Fibroblast of peridontal ligament (primary cell): Measurements from ENCODE around the gene CBR3.

Source experiments
- DNase-seq: peaks from one replicate; pipeline ENCODE4 v3.0.0-alpha.2; 2010; ENCODE audit errors: extremely low read depth

CBR3 gene

GRCh38 chr21:36155603-36156338 lies 20.9 kb downstream of the CBR3 start:
- DNase-seq, result no peak

GRCh38 chr21:36156339-36156814 lies 21.5 kb downstream of the CBR3 start:
- peak; percentile 99 for DNase-seq

- no peak for DNase-seq
Observed at GRCh38 chr21:36156815-36157670, 22.2 kb downstream of the CBR3 start, which contains the start of gene DOP1B. DOP1B (plus strand) TSS chr21:36156824; CDS start chr21:36164734, 7,910 bp downstream.

GRCh38 chr21:36159356-36159921 lies 24.6 kb downstream of the CBR3 start:
- no peak for DNase-seq

GRCh38 chr21:36160850-36161178 lies 25.9 kb downstream of the CBR3 start:
- DNase-seq, result no peak

- DNase-seq, result no peak
Observed at GRCh38 chr21:36162631-36163030, 27.8 kb downstream of the CBR3 start.

- DNase-seq, result no peak
Observed at GRCh38 chr21:36163750-36164741, 29.2 kb downstream of the CBR3 start.

GRCh38 chr21:36165356-36165755 lies 30.5 kb downstream of the CBR3 start:
- DNase-seq, result no peak

- no peak for DNase-seq
Observed at GRCh38 chr21:36166705-36167104, 31.8 kb downstream of the CBR3 start.

GRCh38 chr21:36167541-36167940 lies 32.7 kb downstream of the CBR3 start:
- no peak for DNase-seq

- DNase-seq, result no peak
Observed at GRCh38 chr21:36169470-36170128, 34.7 kb downstream of the CBR3 start.

- DNase-seq, result no peak
Observed at GRCh38 chr21:36170823-36171222, 35.9 kb downstream of the CBR3 start.

- DNase-seq, result no peak
Observed at GRCh38 chr21:36171336-36171735, 36.5 kb downstream of the CBR3 start.

GRCh38 chr21:36171741-36172331 lies 37.0 kb downstream of the CBR3 start:
- no peak for DNase-seq

GRCh38 chr21:36174780-36175179 lies 39.9 kb downstream of the CBR3 start:
- DNase-seq, result no peak

- DNase-seq, result no peak
Observed at GRCh38 chr21:36175771-36176565, 41.1 kb downstream of the CBR3 start.

GRCh38 chr21:36178349-36178748 lies 43.5 kb downstream of the CBR3 start:
- no peak for DNase-seq

- no peak for DNase-seq
Observed at GRCh38 chr21:36179145-36179544, 44.3 kb downstream of the CBR3 start.

- DNase-seq, result no peak
Observed at GRCh38 chr21:36180963-36181362, 46.1 kb downstream of the CBR3 start.
